ENCODE results near the gene ASPG.

- TF ChIP-seq CTCF (IDR thresholded peaks at IDR 0.05) (no peak), EP300 (IDR thresholded peaks at IDR 0.05) (no peak), POLR2A (IDR thresholded peaks at IDR 0.05; ENCODE audit: low read depth) (no peak), POLR2AphosphoS5 (IDR thresholded peaks at IDR 0.05) (no peak)
Observed at GRCh38 chr14:104066279-104066678, 19.2 kb upstream of the ASPG start.
